Measurements from ENCODE around the gene CGRRF1.

GRCh38 chr14:54490445-54491175, 19.1 kb upstream of the CGRRF1 start:
- no peak for TF ChIP-seq EZH2phosphoT487 (IDR thresholded peaks at IDR 0.05; ENCODE audit: borderline replicate concordance, low read length)
- TF ChIP-seq CTCF (IDR thresholded peaks at IDR 0.05; ENCODE audit: low read depth, low read length, poor library complexity, severe bottlenecking): no peak
